HCT116 (cell line): ENCODE measurements around the gene ANO4.

Source experiments
- CEBPB ChIP-seq: IDR thresholded peaks from 2 replicates; pipeline ENCODE4 v1.6.1; 2012; ENCODE audit warnings: low read depth
- EZH2 ChIP-seq: fragments of 200-600 bp; sonication (generic); IDR thresholded peaks from 2 replicates; pipeline ENCODE4 v1.6.1; 2017; ENCODE audit warnings: antibody characterized with exemption, mixed run types
- TCF7L2 ChIP-seq: IDR thresholded peaks from 2 replicates; pipeline ENCODE4 v1.7.0; 2011; ENCODE audit warnings: borderline replicate concordance, inconsistent platforms; ENCODE audit not compliant: insufficient read depth, insufficient read length; ENCODE audit errors: extremely low read depth
- YY1 ChIP-seq: IDR thresholded peaks from 2 replicates; pipeline ENCODE4 v1.6.1; 2011; ENCODE audit warnings: low read length, low read depth, moderate library complexity, mild to moderate bottlenecking; ENCODE audit not compliant: insufficient replicate concordance; ENCODE audit errors: extremely low read depth
- TF ChIP-seq, protein P1 (sequence below), 3 experiments: fragments of 200-600 bp in 1 of 3; sonication (generic) in 1 of 3; IDR thresholded peaks in 2 of 3; conservative IDR thresholded peaks in 1 of 3; 2 replicates each; pipeline ENCODE4 v1.5.1; 2012 to 2017; ENCODE audit warnings: low read depth in 2 of 3, low read length in 2 of 3, antibody characterized with exemption in 1 of 3, borderline replicate concordance in 1 of 3, control low read depth in 1 of 3, mild to moderate bottlenecking in 1 of 3, mixed read lengths in 1 of 3, mixed run types in 1 of 3, moderate library complexity in 1 of 3; ENCODE audit not compliant: insufficient read depth in 1 of 3

DNA sequence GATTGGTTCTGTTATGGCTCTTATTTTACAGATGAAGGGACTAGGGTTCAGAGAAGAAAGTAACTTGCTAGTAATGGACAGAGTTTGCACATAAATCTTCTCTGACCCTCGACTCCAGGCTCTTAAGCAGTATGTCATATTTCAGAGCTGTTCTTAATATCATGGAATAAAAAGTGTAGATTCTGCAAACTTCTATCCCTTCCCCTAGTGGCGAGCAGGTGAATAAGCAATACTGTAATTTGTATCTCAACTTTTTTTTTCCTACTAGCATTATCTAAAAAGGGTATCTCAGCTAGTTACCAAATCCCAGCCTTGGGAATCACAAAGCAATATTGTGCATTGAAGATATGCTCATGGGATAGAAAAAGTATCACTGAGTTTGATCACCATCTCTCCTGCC, 83.2 kb downstream of the ANO4 start:
- TF ChIP-seq CEBPB (no peak), EZH2 (no peak), TCF7L2 (no peak), YY1 (no peak)
- TF ChIP-seq, protein P1, sequence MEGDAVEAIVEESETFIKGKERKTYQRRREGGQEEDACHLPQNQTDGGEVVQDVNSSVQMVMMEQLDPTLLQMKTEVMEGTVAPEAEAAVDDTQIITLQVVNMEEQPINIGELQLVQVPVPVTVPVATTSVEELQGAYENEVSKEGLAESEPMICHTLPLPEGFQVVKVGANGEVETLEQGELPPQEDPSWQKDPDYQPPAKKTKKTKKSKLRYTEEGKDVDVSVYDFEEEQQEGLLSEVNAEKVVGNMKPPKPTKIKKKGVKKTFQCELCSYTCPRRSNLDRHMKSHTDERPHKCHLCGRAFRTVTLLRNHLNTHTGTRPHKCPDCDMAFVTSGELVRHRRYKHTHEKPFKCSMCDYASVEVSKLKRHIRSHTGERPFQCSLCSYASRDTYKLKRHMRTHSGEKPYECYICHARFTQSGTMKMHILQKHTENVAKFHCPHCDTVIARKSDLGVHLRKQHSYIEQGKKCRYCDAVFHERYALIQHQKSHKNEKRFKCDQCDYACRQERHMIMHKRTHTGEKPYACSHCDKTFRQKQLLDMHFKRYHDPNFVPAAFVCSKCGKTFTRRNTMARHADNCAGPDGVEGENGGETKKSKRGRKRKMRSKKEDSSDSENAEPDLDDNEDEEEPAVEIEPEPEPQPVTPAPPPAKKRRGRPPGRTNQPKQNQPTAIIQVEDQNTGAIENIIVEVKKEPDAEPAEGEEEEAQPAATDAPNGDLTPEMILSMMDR (IDR thresholded peaks at IDR 0.05 in 2 of 3, conservative IDR thresholded peaks at IDR 0.05 in 1 of 3; ENCODE audit: borderline replicate concordance in 1 of 3, insufficient read depth in 1 of 3, low read depth in 2 of 3, low read length in 2 of 3): peak; percentile 16 to 73 (median 60); a peak in 4 of 6 replicates
